ENCODE data around the gene ENTPD5.

ENTPD5 gene

DNA sequence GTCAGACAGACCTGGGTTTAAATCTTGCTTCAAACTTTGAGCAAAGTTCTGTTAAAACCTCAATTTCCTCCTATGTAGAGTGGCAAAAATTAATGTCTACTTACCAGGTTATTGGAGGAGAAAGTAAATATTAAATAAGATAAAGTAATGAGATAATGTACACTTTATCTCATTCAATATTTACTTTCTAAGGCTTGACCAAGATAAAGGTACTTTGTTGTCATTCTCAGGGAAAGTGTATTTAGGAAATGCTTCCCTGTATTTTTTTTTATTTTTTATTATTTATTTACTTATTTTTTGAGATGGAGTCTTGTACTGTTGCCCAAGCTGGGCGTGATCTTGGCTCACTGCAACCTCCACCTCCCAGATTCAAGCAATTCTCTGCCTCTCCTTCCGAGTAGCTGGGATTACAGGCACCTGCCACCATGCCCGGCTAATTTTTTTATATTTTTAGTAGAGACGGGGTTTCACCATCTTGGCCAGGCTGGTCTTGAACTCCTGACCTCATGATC, 73.9 kb downstream of the ENTPD5 start (continued):
- TF ChIP-seq ZNF501 (tag by site-specific recombination; IDR thresholded peaks at IDR 0.05): no peak

- ChIA-PET CTCF (no interaction called here), POLR2A (no interaction called here)
- H3K36me3 ChIP-seq (ENCODE audit: control insufficient read depth in 2 of 2, insufficient read depth in 1 of 2, low read length in 2 of 2): peaks cover 0 to 38% of the 10 kb centered on the region in 2 experiments; a peak in 2 of 3 replicates
Observed at GRCh38 chr14:73944432-73945158, 74.5 kb downstream of the ENTPD5 start.

DNA sequence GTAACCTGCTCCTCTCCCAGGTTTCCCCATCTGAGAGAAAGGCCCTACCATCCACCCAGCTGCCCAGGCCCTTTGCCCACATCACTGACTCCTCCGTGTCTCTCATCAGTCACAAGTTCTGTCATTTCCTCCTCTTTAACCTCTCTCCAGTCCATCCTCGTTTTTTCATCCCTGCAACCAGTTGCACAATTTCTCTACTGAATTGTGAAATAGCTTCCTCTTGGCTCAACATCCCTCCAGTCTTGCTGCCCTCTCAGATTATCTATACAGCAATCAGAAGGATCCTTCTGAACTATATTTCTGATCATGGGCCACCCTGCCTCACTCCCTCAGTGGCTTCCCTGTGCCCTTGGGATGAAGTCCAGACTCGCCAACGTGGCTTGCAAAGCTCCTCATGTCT, 76.0 kb downstream of the ENTPD5 start:
- Histone ChIP-seq H3K4me1 (ENCODE audit: control insufficient read depth, insufficient read depth, low read length) (no peaks in the 10 kb centered on the region), H3K4me3 (ENCODE audit: low read depth, low read length) (no peak overlapping the region), H3K27ac (ENCODE audit: extremely low read depth, low read depth, low read length) (no peak overlapping the region), H3K9me3 (ENCODE audit: control insufficient read depth, insufficient read depth, low read depth, low read length) (no peaks in the 10 kb centered on the region), H3K36me3 (ENCODE audit: control insufficient read depth in 2 of 2, insufficient read depth in 1 of 2, low read length in 2 of 2) (peaks cover 0 to 38% of the 10 kb centered on the region in 2 experiments; a peak in 2 of 3 replicates)
- no peak for TF ChIP-seq RBAK (tag by site-specific recombination; IDR thresholded peaks at IDR 0.05)
- TF ChIP-seq ZBTB17 (tag by site-specific recombination; IDR thresholded peaks at IDR 0.05): 0 out of 2 replicates have a peak, but pooled peaks have one; percentile 16
- no peak for TF ChIP-seq HOXA7 (CRISPR knock-in tag; IDR thresholded peaks at IDR 0.05; ENCODE audit: borderline replicate concordance)
- 0 out of 2 replicates have a peak, but pooled peaks have one; percentile 20 for TF ChIP-seq SCRT2 (tag by site-specific recombination; IDR thresholded peaks at IDR 0.05)
- no peak for TF ChIP-seq ZNF768 (tag by site-specific recombination; IDR thresholded peaks at IDR 0.05)
- TF ChIP-seq, protein P1, sequence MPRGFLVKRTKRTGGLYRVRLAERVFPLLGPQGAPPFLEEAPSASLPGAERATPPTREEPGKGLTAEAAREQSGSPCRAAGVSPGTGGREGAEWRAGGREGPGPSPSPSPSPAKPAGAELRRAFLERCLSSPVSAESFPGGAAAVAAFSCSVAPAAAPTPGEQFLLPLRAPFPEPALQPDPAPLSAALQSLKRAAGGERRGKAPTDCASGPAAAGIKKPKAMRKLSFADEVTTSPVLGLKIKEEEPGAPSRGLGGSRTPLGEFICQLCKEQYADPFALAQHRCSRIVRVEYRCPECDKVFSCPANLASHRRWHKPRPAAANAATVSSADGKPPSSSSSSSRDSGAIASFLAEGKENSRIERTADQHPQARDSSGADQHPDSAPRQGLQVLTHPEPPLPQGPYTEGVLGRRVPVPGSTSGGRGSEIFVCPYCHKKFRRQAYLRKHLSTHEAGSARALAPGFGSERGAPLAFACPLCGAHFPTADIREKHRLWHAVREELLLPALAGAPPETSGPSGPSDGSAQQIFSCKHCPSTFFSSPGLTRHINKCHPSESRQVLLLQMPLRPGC (tag by site-specific recombination; IDR thresholded peaks at IDR 0.05): no peak
- POLR2A ChIA-PET: no interaction called here
- CTCF ChIA-PET: interaction anchor here (0.6 kb wide), 2 partner anchors 76 to 768 kb away, joined by 3 to 6 read pairs; no protein-coding TSS in a partner anchor

More at GRCh38 chr14:73944432-73945158, 74.5 kb downstream of the ENTPD5 start:
- Histone ChIP-seq H3K27ac (ENCODE audit: extremely low read depth, low read depth, low read length) (no peak overlapping the region), H3K4me3 (ENCODE audit: low read depth, low read length) (no peak overlapping the region), H3K9me3 (ENCODE audit: control insufficient read depth, insufficient read depth, low read depth, low read length) (no peaks in the 10 kb centered on the region), H3K4me1 (ENCODE audit: control insufficient read depth, insufficient read depth, low read length) (no peaks in the 10 kb centered on the region)
- TF ChIP-seq SP2 (tag by site-specific recombination; IDR thresholded peaks at IDR 0.05): no peak
- TF ChIP-seq ZNF629 (tag by site-specific recombination; IDR thresholded peaks at IDR 0.05): no peak
- no peak for TF ChIP-seq SCRT1 (tag by site-specific recombination; IDR thresholded peaks at IDR 0.05; ENCODE audit: borderline replicate concordance)
- TF ChIP-seq ZNF654 (tag by site-specific recombination; IDR thresholded peaks at IDR 0.05; ENCODE audit: low read depth): no peak

DNA sequence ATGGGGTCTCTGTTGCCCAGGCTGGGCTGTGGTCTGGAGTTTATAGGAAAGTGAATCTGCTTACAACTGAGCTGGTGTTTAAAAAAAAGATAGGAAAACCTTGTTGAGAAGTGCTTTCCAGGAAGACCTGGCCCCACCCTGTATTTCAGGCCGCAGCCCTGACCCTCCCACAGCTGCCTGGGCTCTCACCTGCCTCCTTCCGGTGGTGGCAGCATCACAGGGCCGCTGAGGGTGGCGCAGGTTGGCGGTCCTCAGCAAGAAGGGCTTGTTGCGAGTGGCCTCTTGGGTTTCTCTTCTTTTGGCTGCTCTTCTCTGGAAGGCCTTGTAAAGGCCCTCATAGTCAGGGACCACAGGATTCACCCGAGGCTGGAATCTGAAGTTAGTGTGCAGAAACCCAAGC, 76.9 kb downstream of the ENTPD5 start:
- no peaks in the 10 kb centered on the region for H3K9me3 ChIP-seq (ENCODE audit: control insufficient read depth, insufficient read depth, low read depth, low read length)
- H3K4me1 ChIP-seq (ENCODE audit: control insufficient read depth, insufficient read depth, low read length): no peaks in the 10 kb centered on the region
- POLR2A ChIA-PET: no interaction called here
- CTCF ChIA-PET: interaction anchor here (0.6 kb wide), 1 partner anchor 75 kb away, joined by 3 read pairs; no protein-coding TSS in a partner anchor
- H3K36me3 ChIP-seq (ENCODE audit: control insufficient read depth in 2 of 2, insufficient read depth in 1 of 2, low read length in 2 of 2): peaks cover 0 to 43% of the 10 kb centered on the region in 2 experiments; a peak in 2 of 3 replicates
- no peak overlapping the region for H3K4me3 ChIP-seq (ENCODE audit: low read depth, low read length)
- TF ChIP-seq, protein P2, sequence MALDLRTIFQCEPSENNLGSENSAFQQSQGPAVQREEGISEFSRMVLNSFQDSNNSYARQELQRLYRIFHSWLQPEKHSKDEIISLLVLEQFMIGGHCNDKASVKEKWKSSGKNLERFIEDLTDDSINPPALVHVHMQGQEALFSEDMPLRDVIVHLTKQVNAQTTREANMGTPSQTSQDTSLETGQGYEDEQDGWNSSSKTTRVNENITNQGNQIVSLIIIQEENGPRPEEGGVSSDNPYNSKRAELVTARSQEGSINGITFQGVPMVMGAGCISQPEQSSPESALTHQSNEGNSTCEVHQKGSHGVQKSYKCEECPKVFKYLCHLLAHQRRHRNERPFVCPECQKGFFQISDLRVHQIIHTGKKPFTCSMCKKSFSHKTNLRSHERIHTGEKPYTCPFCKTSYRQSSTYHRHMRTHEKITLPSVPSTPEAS (tag by site-specific recombination; IDR thresholded peaks at IDR 0.05): no peak
- TF ChIP-seq, protein P3, sequence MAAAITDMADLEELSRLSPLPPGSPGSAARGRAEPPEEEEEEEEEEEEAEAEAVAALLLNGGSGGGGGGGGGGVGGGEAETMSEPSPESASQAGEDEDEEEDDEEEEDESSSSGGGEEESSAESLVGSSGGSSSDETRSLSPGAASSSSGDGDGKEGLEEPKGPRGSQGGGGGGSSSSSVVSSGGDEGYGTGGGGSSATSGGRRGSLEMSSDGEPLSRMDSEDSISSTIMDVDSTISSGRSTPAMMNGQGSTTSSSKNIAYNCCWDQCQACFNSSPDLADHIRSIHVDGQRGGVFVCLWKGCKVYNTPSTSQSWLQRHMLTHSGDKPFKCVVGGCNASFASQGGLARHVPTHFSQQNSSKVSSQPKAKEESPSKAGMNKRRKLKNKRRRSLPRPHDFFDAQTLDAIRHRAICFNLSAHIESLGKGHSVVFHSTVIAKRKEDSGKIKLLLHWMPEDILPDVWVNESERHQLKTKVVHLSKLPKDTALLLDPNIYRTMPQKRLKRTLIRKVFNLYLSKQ (tag by site-specific recombination; IDR thresholded peaks at IDR 0.05; ENCODE audit: borderline replicate concordance): no peak
- H3K27ac ChIP-seq (ENCODE audit: extremely low read depth, low read depth, low read length): no peak overlapping the region
